Endometrial microvascular endothelial cells (primary cell): ENCODE results near the gene CDH13. TPM values are rescaled to one million over a fixed set of nuclear protein-coding genes. Genes with fewer than 3 reads are reported as not detected.

Source experiments
- in situ Hi-C: cut with HindIII; loops from 2 replicates; pipeline ENCODE4 v1.10.0; 2017; ENCODE audit warnings: low sequenced_read_pairs, low pct_unique_long_range_greater_than_20kb; ENCODE audit errors: inconsistent ontology term
- total RNA-seq: library from RNA; depleted of rRNA; stranded (reverse); fragments of >200 nt; gene quantifications from one replicate; pipeline ENCODE4 v1.2.3, GENCODE V29; 2015; ENCODE audit errors: inconsistent ontology term

CDH13 gene
- total RNA-seq, 1 donor from 2014 or later: 75.5 TPM

DNA sequence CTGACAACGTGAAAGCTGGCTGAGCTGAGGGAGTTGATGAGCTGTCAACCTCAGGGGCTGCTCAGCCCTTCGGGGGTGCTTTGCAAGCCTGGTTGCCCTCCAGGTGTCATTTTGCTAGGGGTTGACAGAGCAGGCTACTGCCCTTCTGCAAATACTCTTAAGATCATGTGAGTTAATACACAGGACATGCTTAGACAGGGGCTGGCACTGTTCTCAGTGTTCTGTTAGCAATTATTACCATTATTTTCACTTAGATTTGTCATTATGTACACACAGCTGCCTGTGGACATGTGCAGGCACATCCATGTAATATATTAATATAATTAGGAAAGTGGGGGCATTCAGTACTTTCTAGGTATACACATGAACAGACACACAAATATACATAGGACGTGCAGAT is 626.8 kb downstream of the CDH13 start:
- in situ Hi-C loops: no loop called here

DNA sequence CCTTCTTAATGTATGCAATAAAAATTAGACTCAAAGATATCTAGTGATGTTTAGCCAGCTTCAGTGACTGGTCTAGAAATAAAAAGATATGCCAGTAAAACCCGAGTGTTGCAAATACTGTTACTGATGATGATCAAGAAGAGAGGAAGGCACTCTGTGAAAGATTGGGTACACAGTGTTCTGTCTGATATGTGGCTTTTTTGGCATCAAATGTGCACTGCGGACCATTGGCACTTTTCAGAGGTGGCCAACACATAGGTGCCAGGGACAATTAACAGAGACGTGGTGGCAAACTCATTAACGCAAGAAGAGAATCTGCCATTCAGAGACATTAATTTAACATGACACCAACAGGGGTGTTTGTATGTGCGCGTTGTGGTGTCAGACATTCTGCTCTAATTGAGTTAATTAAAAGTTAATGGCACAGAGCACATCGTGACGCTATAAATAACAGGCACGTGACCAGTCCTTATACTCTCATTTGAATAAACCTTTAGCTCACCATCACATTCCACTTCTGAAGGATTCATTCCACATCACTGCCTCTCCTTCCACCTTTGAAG is 631.7 kb downstream of the CDH13 start:
- in situ Hi-C loops: no loop called here

DNA sequence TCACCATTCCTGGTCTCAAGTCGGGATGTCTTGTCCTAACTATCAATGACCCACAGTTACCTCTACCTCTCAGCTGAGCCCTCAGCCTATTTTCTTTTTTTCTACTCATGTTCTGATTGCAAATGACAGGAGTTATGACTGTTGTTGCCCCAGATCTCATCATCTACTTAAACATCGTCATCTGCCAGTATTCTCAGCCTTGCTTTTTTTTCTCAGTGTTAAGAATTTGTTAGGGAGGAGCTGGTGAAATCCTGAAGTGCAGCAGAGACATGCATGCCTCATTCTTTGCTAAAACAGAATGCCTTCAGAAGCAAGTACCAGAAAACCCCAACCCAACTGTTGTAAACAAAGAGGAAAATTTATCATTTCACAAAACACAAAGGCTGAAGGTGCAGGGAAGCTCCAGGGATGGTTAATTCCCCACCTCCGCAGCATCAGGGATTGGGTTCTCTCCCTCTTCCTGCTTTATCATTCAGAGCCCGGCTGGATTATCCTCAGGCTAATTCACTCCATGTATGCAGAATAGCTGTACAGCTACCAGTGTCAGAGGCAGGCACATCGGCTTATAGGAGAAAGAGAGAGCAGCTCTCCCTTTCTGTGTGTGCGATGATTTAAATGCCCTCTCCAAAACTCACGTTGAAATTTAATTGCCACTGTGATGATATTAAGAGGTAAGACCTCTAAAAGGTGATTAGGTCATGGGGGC is 640.2 kb downstream of the CDH13 start:
- in situ Hi-C loops: no loop called here

DNA sequence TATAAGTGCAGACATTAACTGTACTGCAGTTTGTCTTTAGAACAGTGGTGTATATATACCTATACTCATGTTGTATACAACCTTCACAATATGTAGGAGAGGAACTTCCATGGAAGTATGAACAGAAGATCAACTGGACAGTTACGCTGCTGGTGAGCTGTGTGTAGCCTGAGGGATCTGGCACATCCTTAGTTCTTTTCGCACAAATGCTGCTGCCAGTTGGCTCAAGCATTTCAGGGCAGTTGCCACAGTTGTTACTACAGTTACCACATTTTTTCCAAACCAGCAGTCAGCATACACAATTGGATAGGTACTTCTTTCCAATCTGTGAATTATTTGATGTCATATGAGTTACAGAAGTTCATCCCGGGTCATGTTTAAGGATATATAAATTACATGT is 641.4 kb downstream of the CDH13 start:
- in situ Hi-C loops: no loop called here

DNA sequence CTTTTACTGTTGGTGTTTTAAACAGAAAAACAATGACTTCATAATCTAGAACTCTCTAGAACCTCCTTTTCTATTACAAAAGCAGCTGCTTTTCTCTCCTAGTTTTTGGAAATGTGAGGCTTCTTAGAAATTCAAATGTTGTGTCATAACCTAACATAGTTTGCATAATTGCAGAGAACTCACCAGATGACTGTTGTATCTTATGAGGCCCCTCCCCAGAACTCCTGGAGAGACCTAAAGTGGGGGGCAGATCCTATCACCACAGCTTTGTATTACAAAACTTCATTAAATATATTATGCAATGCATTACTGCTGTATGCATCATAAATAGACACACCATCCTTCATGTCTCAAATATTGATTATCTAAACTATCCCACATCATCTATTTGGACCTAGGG is 642.3 kb downstream of the CDH13 start:
- in situ Hi-C loops: no loop called here

DNA sequence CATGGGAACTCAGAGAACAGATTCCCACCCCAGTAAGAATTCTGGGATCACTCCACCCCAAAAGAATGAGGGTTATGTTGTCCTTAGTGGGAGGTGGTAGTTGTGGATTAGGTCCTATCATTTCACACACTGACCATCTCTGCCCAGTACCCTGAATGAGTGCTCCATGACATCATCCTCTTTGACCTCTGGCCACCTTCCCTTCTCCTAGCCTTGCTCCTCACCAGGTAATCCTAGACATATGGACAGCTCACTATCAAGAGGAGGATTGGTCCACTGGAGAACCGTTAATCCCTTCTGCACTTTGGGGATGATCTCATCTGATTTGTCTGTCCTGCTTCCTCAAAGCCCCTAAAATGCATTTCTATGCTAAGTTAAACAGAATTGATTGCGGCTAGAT is 642.8 kb downstream of the CDH13 start:
- in situ Hi-C loops: no loop called here

DNA sequence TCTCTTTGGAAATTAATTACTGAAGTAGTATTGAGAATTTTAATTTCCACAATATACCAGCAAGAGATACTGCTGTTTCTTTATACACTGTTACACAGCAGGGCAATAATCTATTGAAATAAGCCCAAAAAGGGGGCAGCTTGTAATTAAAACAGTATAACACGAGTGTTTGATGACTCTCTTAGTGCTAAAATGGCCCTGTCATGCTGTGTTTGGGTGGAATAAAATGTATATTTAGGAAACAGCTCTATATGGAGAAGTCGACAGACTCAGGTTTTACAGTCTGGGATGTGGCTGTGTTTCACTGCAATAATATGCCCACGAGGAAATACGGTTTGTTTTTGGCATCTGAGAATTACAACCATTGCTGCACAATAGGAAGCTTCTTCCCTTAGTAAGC is 643.3 kb downstream of the CDH13 start:
- in situ Hi-C loops: no loop called here

DNA sequence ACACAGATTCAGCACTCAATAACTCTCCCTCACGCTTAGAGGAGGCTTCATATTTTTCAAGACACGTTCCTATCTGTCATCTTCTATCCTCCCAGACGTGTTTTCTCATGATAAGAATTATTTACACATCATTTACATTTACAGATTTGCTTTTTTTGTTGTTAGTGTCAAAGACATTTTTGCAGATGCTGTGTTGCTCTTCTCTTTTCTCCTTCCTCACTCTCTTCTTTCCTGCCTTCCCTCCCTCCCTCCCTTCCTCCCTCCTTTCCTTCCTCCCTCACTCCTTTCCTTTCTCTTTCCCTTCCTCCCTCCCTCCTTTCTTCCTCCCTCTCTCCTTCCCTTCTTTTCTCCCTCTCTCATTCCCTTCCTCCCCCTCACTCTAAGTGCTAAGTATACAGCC is 643.9 kb downstream of the CDH13 start:
- in situ Hi-C loops: no loop called here

DNA sequence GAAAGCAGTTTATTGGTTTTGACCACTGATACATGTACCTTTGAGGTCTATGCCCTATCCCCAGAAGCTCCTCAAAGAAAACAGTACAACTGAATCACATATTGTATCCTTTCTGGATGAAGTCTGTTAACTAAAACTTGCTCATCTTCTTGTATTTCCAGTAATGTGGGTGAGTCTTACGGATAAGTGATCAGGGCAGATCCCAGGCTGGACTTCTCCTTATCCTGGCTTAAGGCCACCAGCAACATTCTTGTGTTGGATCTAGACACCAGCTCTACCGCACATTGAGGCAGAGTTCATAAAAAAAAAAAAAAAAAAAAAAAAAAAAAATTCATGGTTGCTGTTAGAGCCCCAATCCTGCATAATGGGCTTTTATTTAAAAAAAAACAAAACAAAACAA is 644.4 kb downstream of the CDH13 start:
- in situ Hi-C loops: no loop called here

DNA sequence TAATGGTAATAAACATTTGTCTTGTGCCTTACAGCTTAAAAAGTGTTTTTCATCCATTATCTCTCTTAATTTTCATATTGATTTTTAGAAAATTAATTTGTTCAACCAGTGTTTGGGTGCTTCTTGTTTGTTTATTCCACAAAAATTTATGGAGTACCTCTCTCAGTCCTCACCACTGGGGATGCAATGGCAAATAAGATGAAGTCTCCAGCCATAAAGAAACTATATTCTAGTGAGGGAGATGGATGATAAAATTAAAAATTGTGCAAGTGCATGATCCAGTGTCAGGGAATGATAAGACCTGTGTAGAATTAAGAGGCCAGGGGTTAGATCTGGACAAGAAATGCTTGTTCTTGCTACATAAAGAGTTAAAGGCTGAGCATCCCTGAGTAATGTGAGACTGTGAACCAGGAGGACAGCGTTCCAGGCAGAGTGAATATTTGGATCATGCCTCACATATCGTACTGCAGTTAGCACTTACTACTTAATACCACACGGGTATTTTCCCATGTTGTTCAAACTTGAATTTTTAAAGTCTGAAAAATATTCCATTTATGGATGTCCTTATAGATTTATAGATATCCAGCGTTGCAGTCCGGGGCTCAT is 645.3 kb downstream of the CDH13 start:
- in situ Hi-C loops: no loop called here

DNA sequence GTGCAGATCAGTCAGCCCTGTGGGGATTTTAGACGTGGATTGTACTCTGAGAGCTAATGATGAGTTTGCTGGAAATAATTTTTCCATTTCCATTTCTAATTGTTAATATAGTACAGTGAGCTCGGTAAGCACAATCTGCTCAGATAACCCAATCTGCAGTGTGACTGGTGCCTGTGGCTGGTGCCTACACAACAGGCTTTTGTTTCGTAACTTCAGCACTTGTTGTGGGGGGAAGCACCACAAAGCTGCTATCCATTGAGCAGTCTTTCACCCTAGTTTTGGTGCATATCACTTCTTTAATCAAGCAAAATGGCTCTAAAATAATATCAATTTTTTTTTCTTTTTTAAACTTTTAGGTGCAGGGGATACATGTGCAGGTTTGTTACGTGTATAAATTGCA is 646.1 kb downstream of the CDH13 start:
- in situ Hi-C loops: no loop called here

DNA sequence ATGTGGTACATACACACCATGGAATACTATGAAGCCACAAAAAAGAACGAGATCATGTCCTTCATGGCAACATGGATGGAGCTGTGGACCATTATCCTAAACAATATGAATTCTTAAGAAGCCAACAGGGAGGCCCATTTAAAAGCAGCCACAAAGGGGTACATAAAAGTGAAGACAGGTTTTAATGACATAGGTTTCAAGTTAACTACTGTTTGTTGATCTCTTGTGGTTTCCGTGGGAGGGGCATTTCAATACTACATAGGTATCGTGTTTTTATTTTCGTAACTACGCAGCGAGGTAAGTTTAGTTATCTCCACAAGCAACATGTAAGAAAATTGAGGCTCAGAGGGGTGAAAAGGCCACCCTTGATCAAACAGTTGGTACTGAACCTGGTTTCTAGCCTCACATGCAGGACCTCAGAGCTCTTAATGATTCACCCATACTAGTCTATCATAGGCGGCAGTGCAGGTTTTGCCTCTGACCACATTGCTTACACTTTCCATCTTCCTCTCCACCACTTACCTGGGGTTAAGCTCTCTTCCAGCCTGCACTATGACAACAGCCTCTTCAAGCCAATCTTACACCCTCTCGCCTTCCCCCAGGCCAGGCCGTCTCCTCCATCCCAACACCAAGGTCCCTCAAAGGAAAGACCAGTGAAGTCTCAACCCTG is 646.9 kb downstream of the CDH13 start:
- in situ Hi-C loops: no loop called here

DNA sequence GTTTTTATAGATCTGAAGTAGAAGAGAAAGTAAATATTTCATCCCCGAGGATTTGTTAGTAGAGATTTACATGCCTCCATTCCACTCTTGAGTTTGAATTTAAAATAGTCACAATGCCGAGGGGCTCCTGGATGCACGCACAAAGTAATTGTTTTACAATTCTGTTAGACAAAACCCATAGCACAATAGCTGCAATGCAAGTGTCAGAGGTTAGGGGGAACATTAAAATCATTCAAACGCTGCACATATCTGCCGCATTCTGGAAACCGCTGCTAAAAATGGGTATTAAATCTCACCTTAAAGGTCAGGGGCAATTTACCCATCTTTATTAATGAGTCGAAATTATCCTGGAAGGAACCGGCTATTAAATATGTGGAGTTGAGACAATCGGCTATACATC is 652.5 kb downstream of the CDH13 start:
- in situ Hi-C loops: no loop called here

DNA sequence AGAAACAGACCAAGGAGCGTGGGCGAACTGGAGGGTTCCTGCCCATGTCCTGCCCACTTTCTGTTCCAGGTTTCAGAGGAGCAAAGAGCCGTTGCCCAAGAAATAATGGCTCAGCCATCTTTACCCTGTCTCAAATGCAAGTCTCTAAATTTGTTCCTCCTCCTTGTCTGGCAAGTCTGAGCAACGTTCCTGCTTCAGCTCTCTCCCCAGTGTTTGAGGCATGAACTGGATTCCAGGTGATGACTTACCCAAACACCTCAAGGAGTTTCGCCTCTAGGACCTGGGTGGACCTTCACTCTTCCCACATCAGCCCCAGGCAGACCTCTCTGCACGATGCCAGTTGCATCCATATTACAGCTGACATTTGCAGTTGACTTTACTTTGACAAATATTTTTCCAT is 659.2 kb downstream of the CDH13 start:
- in situ Hi-C loops: no loop called here

DNA sequence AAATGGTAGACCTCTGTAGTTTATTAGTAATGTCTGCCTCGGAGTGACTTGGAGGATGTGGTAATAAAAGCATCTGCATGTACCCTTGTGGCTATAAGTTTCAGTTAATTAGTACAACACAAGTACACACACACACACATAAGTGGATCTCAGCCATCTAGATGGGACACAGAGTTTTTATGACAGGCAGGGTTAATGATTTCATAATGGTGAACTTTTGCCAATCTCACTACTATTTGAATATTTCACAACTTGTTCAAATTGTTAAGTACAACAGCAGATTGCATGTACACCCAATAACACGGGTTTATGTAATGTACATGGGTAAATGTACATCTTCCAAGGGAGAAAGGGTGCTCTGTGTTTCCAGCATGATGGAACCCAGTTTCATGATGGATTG is 669.7 kb downstream of the CDH13 start:
- in situ Hi-C loops: no loop called here

DNA sequence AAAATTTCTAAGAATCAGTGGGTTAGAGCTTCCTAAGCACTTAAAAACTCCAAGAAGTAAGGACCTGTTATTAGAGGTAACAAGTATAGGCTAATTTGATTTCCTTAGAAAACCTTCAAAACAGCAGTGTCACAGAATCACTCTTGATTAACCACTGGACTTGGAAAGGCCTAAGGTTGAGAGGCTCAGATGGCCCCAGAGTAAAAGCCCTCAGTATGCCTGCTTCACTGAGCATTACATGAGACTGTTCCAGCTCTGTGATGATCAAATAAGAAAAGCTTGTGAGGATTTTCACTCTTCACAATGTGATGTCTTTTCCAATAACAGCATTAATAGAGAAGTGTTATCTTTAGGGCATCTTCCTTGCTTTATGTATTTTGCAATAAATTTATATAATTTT is 671.8 kb downstream of the CDH13 start:
- in situ Hi-C loops: no loop called here

DNA sequence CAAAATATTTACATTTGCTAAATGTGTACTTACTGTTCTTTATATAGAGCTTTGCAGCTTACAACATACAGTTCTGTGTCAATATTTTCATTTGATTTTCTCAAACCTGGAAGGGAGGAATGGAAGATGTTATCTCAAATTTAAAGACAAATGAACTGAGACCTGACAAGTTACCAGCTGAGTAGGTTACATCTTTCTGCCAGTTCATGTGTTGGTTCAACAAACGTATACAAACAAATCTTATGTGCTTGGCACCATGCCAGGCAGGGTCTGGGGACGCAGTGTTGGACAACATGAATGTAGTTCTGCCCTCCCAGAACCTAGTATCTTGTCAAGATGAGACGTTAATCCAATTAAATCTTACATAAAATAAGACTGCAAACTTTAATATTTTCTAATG is 673.6 kb downstream of the CDH13 start:
- in situ Hi-C loops: no loop called here

DNA sequence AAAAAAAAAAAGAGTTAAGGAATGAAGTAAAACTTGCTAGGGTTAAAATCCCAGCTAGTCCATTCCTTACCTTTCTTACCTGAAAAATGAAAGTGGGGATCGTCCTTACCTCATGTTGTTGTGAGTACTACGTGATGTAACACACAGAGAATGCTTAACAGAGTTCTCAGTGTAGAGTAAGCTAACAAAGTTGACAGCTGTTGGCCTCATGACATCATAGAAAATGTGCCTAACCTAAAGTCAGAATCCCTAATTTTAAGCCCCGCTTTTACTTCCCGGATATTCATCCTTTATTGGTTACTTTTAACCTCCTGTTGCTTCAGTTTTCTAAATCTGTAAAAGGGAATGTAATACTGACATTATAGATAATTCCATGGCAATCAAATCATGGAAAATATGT is 675.2 kb downstream of the CDH13 start:
- in situ Hi-C loops: no loop called here

DNA sequence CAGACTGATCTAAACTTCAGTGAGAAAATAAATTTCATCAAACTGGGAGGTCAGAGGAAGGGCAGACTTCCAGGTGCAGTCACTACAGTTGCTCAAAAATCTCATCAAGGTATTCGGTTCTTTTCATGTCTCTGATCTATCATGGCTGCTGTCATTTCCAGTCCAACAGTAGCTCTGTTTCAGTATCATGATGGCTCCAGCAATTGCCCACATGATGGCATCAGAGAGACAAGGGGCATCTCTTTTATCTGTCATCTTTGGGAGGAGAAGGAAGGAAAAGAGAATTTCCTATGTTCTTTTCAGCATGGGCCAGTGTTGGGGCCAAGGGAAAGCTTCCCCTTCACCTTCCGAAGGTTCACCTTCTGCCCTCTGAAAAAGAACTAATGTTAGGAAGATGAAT is 676.1 kb downstream of the CDH13 start:
- in situ Hi-C loops: no loop called here

DNA sequence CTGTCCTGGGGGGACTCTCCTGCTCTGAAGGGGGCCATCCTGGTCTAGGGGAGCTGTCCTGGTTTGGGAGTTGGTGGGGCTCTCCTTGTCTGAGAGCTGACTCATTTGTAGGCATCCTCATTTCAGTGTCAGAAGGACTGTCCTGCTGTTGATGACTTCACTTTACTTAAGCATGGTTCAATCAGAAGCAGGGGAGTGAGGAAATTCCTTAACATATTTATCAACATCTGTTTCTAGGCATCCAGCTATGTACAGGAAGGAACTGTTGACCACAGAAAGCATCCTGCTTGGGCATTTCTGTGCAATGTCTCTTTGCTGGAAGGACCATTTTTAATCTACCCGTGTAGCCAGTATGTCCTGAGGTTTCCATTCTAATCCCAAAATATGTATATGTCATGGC is 678.3 kb downstream of the CDH13 start:
- in situ Hi-C loops: no loop called here
